HEK293 (cell line): ENCODE results near the gene TGFBRAP1.

ENCODE experiments used
- CTCF ChIA-PET: fragments of 350-600 bp; formaldehyde crosslinking; extraction: SDS; loops from one replicate; lab custom pipeline; 2021; ENCODE audit warnings: antibody characterized with exemption; lab: Yijun Ruan, JAX
- POLR2A ChIA-PET: fragments of 300-600 bp; formaldehyde crosslinking; extraction: SDS; loops from one replicate; lab custom pipeline; 2020; ENCODE audit warnings: antibody characterized with exemption, inconsistent platforms; lab: Yijun Ruan, JAX
- H3K27ac ChIP-seq: fragments of 200-500 bp; sonication (Bioruptor generic); 2 replicates; pipeline ENCODE4 v1.5.1; 2014; ENCODE audit warnings: low read depth, low read length, control low read depth, inconsistent platforms; ENCODE audit errors: extremely low read depth
- H3K36me3 ChIP-seq, 2 experiments: fragments of 200-500 bp in 1 of 2; sonication (Bioruptor generic) in 1 of 2; 1 replicate in 1 of 2; 2 replicates in 1 of 2; pipeline ENCODE4 v1.5.1; 2014 to 2017; ENCODE audit warnings: inconsistent platforms in 2 of 2, low read length in 2 of 2; ENCODE audit not compliant: control insufficient read depth in 2 of 2, insufficient read depth in 1 of 2
- H3K4me1 ChIP-seq: fragments of 200-500 bp; sonication (Bioruptor generic); 2 replicates; pipeline ENCODE4 v1.5.1; 2014; ENCODE audit warnings: mild to moderate bottlenecking, low read length, inconsistent platforms; ENCODE audit not compliant: control insufficient read depth, insufficient read depth
- H3K4me3 ChIP-seq: 2 replicates; pipeline ENCODE4 v1.5.1; 2011; ENCODE audit warnings: low read depth, mild to moderate bottlenecking, control low read depth, low read length, moderate library complexity
- H3K9me3 ChIP-seq: fragments of 200-500 bp; sonication (Bioruptor generic); 2 replicates; pipeline ENCODE4 v1.5.1; 2014; ENCODE audit warnings: low read depth, low read length, inconsistent platforms; ENCODE audit not compliant: control insufficient read depth, insufficient read depth
- GLI2 ChIP-seq: fragments of 450-650 bp; formaldehyde crosslinking; IDR thresholded peaks from 2 replicates; pipeline ENCODE4; 2017; ENCODE audit warnings: missing biosample characterization, missing genetic modification characterization, low read depth, borderline replicate concordance
- GLIS2 ChIP-seq: fragments of 450-650 bp; formaldehyde crosslinking; IDR thresholded peaks from 2 replicates; pipeline ENCODE4 v1.5.1; 2016; ENCODE audit warnings: missing biosample characterization, missing genetic modification characterization
- PRDM1 ChIP-seq: fragments of 450-650 bp; formaldehyde crosslinking; IDR thresholded peaks from 2 replicates; pipeline ENCODE4; 2016; ENCODE audit warnings: missing biosample characterization, missing genetic modification characterization
- SP7 ChIP-seq: fragments of 450-650 bp; formaldehyde crosslinking; IDR thresholded peaks from 2 replicates; pipeline ENCODE4 v1.5.1; 2016; ENCODE audit warnings: missing biosample characterization, missing genetic modification characterization
- TSHZ1 ChIP-seq: fragments of 450-650 bp; formaldehyde crosslinking; IDR thresholded peaks from 2 replicates; pipeline ENCODE4 v1.5.1; 2016; ENCODE audit warnings: missing biosample characterization, missing genetic modification characterization, borderline replicate concordance
- ZIC2 ChIP-seq: fragments of 450-650 bp; formaldehyde crosslinking; IDR thresholded peaks from 2 replicates; pipeline ENCODE4 v1.5.1; 2016; ENCODE audit warnings: missing biosample characterization, missing genetic modification characterization
- ZNF121 ChIP-seq: fragments of 450-650 bp; formaldehyde crosslinking; IDR thresholded peaks from 2 replicates; pipeline ENCODE4 v1.5.1; 2016; ENCODE audit warnings: missing biosample characterization, missing genetic modification characterization
- ZNF138 ChIP-seq: fragments of 450-650 bp; formaldehyde crosslinking; IDR thresholded peaks from 2 replicates; pipeline ENCODE4 v1.5.1; 2016; ENCODE audit warnings: missing biosample characterization, missing genetic modification characterization, borderline replicate concordance
- ZNF155 ChIP-seq: fragments of 450-650 bp; formaldehyde crosslinking; IDR thresholded peaks from 2 replicates; pipeline ENCODE4 v1.5.1; 2016; ENCODE audit warnings: missing biosample characterization, missing genetic modification characterization
- ZNF202 ChIP-seq: fragments of 450-650 bp; formaldehyde crosslinking; IDR thresholded peaks from 2 replicates; pipeline ENCODE4 v1.5.1; 2016; ENCODE audit warnings: missing biosample characterization, missing genetic modification characterization, borderline replicate concordance
- ZNF280C ChIP-seq: fragments of 450-650 bp; formaldehyde crosslinking; IDR thresholded peaks from 2 replicates; pipeline ENCODE4 v1.5.1; 2016; ENCODE audit warnings: missing biosample characterization, missing genetic modification characterization
- ZNF335 ChIP-seq: fragments of 450-650 bp; formaldehyde crosslinking; conservative IDR thresholded peaks from 2 replicates; pipeline ENCODE4 v1.5.1; 2016; ENCODE audit warnings: missing biosample characterization, missing genetic modification characterization
- ZNF341 ChIP-seq: fragments of 450-650 bp; formaldehyde crosslinking; IDR thresholded peaks from 2 replicates; pipeline ENCODE4; 2016; ENCODE audit warnings: low read depth, missing biosample characterization, missing genetic modification characterization
- ZNF518A ChIP-seq: fragments of 450-650 bp; formaldehyde crosslinking; conservative IDR thresholded peaks from 2 replicates; pipeline ENCODE4 v1.5.1; 2016; ENCODE audit warnings: low read depth, missing biosample characterization, missing genetic modification characterization
- ZNF521 ChIP-seq: fragments of 450-650 bp; formaldehyde crosslinking; IDR thresholded peaks from 2 replicates; pipeline ENCODE4 v1.5.1; 2017; ENCODE audit warnings: missing biosample characterization, mild to moderate bottlenecking, missing genetic modification characterization
- ZNF544 ChIP-seq: fragments of 450-650 bp; formaldehyde crosslinking; IDR thresholded peaks from 2 replicates; pipeline ENCODE4 v1.5.0; 2017; ENCODE audit warnings: missing biosample characterization, missing genetic modification characterization
- ZNF561 ChIP-seq: fragments of 450-650 bp; IDR thresholded peaks from 2 replicates; pipeline ENCODE4 v1.5.1; 2018; ENCODE audit warnings: missing biosample characterization, missing genetic modification characterization, borderline replicate concordance
- ZNF626 ChIP-seq: fragments of 450-650 bp; sonication (Bioruptor Pico); formaldehyde crosslinking; IDR thresholded peaks from 2 replicates; pipeline ENCODE4 v1.5.1; 2018; ENCODE audit warnings: missing biosample characterization, missing genetic modification characterization, inconsistent platforms
- ZNF654 ChIP-seq: fragments of 450-650 bp; formaldehyde crosslinking; IDR thresholded peaks from 2 replicates; pipeline ENCODE4 v1.5.1; 2016; ENCODE audit warnings: low read depth, missing biosample characterization, missing genetic modification characterization
- ZNF792 ChIP-seq: fragments of 450-650 bp; formaldehyde crosslinking; IDR thresholded peaks from 2 replicates; pipeline ENCODE4 v1.5.1; 2016; ENCODE audit warnings: missing biosample characterization, missing genetic modification characterization
- ZSCAN16 ChIP-seq: fragments of 450-650 bp; formaldehyde crosslinking; IDR thresholded peaks from 2 replicates; pipeline ENCODE4 v1.5.1; 2016; ENCODE audit warnings: missing biosample characterization, missing genetic modification characterization
- ZXDB ChIP-seq: fragments of 450-650 bp; formaldehyde crosslinking; IDR thresholded peaks from 2 replicates; pipeline ENCODE4 v1.5.1; 2016; ENCODE audit warnings: missing biosample characterization, missing genetic modification characterization

The TGFBRAP1 gene

GRCh38 chr2:105308382-105309146 is 21.0 kb downstream of the TGFBRAP1 start (continued):
- TF ChIP-seq ZSCAN16 (no peak), SP7 (no peak), ZIC2 (tag by site-specific recombination) (no peak)
- TF ChIP-seq, all 188 proteins: peak for 0

GRCh38 chr2:105307962-105308361 is 21.6 kb downstream of the TGFBRAP1 start:
- Histone ChIP-seq H3K36me3 (peaks cover 0 to 20% of the 10 kb centered on the region in 2 experiments; a peak in 2 of 3 replicates), H3K4me3 (no peak overlapping the region), H3K9me3 (no peaks in the 10 kb centered on the region), H3K4me1 (no peaks in the 10 kb centered on the region), H3K27ac (no peak overlapping the region)
- ChIA-PET POLR2A (no interaction called here), CTCF (no interaction called here)
- TF ChIP-seq ZNF341 (tag by site-specific recombination) (no peak), ZNF280C (tag by site-specific recombination) (no peak), PRDM1 (no peak), ZNF792 (tag by site-specific recombination) (no peak), ZNF626 (tag by site-specific recombination) (no peak), ZXDB (tag by site-specific recombination) (no peak)

GRCh38 chr2:105307550-105307949 is 22.0 kb downstream of the TGFBRAP1 start:
- ChIA-PET POLR2A (no interaction called here), CTCF (no interaction called here)

More at GRCh38 chr2:105307550-105307949, 22.0 kb downstream of the TGFBRAP1 start:
- Histone ChIP-seq H3K9me3 (no peaks in the 10 kb centered on the region), H3K4me3 (no peak overlapping the region), H3K4me1 (no peaks in the 10 kb centered on the region), H3K36me3 (peaks cover 0 to 20% of the 10 kb centered on the region in 2 experiments; a peak in 2 of 3 replicates), H3K27ac (no peak overlapping the region)
- no peak for TF ChIP-seq ZNF521
- TF ChIP-seq GLIS2 = no peak
- no peak for TF ChIP-seq ZNF654 (tag by site-specific recombination)
- TF ChIP-seq ZIC2 (tag by site-specific recombination) = no peak
- TF ChIP-seq TSHZ1 = no peak
- TF ChIP-seq ZNF561 (tag by site-specific recombination) = no peak
- TF ChIP-seq ZNF335 (tag by site-specific recombination) = no peak
- no peak for TF ChIP-seq ZNF518A (tag by site-specific recombination)
- TF ChIP-seq ZNF544 (tag by site-specific recombination) = no peak
- no peak for TF ChIP-seq ZNF202 (tag by site-specific recombination)
- TF ChIP-seq GLI2 (tag by site-specific recombination) = no peak
- no peak for TF ChIP-seq ZNF138 (tag by site-specific recombination)
- TF ChIP-seq ZNF155 = no peak
- no peak for TF ChIP-seq ZNF121 (tag by site-specific recombination)
